ENCODE data around the gene CLEC2A.
"Not testable (repeated sequence)": the region's sequence is repeated elsewhere in the genome, so short reads cannot be mapped to it uniquely, and the experiment has no call there.

Gene CLEC2A

DNA sequence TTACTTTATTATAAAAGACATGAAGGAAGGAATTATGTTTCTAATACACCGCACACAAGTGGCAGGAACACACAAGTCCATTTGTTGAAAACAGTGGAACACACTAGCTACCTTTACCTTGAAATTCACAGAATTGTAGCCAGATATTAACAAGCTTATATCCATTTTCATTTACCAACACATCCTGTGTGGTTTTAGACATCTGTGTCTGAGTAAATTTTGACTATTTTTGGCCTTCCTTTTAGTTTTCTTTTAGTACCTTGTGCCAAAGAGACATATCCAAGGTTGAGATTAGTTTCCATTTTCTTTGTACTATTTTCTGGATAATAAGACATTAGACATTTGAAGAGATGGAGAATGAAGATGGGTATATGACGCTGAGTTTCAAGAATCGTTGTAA lies 50.9 kb downstream of the CLEC2A start, which contains the start of gene KLRF2:
TSS of gene KLRF2 (plus strand) at position 244 of the 400 bp plus-strand sequence. CDS start at position 351, 107 bp downstream.
- no peak for DNase-seq (ENCODE audit: low read depth)

GRCh38 chr12:9880532-9881078 lies 51.6 kb downstream of the CLEC2A start:
- no peak for DNase-seq (ENCODE audit: low read depth)

DNA sequence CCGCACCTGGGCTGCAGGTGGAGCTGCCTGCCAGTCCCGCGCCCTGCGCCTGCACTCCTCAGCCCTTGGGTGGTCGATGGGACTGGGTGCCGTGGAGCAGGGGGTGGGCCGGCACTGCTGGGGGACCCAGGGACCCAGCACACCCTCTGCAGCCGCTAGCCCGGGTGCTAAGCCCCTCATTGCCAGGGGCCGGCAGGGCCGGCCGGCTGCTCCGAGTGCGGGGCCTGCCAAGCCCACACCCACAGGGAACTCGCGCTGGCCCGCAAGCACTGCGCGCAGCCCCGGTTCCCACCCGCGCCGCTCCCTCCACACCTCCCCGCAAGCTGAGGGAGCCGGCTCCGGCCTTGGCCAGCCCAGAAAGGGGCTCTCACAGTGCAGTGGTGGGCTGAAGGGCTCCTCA lies 56.0 kb downstream of the CLEC2A start:
- DNase-seq (ENCODE audit: low read depth), result not testable (repeated sequence)

DNA sequence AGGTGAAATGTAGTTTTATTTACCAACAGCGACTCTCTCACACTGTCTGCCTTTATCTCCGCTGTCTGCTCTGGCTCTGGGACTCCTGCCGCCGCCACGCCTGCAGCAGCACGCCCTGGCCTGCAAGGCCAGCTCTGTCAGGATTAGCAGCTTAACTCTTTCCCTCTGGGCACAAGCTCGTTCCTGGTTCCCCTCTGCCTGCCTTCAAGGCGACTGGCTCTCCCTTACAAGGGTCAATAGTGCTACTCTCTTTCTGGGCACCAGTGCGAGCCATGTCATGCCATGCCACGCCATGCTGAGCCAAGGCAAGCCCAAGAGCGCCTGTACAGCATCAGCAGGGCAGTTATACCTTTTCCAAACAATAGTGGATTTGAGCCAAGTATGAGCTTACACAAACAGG lies 59.4 kb downstream of the CLEC2A start:
- no peak for DNase-seq (ENCODE audit: low read depth)

DNA sequence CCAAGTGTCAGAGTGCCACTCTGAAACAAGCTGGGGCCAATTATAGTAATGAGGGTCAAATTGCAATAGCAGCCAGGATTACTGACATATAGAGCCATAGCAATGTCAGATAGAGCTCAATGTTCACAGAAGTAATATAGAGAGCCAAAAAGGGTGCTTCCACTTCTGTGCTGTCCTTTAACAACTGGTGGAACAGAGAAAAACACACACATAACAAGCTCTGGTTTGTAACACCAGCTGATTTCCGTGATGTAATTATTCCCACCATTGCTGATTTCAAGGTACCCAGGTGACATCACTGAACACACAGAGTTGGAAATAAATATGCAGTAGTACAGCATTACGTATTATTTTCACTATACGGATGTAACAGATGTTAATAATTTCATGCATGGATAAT lies 60.0 kb downstream of the CLEC2A start:
- DNase-seq (ENCODE audit: low read depth), result no peak

DNA sequence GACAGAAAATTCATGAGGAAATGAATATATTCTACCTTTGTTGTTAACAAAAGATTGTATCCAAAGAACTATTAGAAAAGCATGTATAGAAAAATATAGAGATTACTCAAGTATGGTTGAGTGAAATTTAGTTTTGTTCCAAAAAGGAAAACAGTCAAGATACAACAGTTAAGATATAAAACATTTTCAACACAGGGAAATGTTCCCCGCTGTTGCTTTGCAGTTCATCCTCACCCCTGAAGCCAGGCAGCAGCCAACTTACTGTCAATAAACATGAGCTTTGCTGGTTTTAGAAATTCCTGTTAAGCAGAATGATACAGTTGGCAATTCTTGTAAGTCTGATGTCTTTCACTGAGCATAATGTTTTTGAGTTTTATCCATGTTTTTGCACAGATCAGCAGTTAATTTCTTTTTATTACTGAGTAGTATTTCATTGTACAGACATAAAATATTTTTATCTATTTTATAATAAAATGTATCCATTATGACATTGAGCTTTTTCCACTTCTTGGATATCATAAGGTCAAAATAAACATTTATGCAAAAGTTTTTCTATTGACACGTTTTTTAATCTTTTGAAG lies 61.8 kb downstream of the CLEC2A start:
- DNase-seq (ENCODE audit: low read depth), result no peak

DNA sequence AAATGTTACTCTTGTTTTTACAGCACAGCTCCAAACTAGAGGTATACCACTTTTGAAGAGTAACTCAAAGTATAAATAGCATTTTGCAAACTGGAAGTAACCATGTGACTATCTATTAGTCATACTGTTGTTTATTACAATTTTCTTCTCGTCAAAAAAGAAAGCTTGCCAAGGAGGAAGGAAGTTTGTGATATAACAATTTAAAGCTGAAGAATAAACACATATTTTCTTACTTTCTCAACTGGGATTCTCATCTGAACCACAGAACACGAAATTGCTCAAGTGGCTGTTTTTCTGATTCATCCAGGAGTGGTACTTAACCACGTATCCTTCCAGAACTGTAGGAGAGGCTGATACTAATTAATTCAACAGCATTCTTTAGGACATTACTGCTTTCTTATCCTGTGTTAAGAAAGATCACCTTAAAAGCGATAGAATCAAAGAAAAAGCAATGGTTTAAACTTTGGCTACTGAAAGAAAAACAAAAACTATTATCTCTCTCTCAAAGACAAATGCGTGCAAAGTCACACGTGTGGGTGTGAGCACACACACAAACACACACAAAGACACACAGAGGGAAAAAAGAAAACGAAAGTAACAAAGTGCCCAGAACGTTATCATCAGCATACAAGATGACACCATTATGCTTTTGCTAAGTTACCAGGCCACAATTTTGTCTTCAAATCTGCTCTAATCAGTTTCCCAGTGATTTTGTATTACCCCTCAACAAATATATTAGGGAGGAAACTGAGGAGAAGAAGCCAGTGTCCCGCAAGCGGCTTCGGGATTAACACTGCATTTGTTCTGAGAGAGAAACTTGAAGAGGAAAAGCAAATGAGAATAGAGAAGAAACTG lies 62.6 kb downstream of the CLEC2A start, which contains the start of gene CLEC2B:
TSS of gene CLEC2B (minus strand) at position 48 of the 855 bp plus-strand sequence.
- DNase-seq (ENCODE audit: low read depth), result no peak

DNA sequence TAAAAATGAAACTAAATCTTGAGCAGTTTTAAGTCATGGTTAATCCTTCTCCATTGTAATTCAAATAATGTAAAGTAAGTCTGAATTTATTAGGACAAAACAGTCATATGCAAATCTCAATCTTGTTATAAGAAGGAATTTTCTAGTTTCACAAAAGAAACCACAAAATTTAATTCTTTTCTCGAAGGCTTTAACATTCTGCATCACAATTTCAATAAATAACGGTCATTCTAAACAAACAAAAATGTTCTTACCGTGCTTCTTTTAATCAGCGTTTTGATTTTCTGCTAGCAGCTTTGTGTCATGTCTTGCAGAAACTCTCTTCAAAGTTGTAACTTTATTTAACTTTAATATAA lies 63.2 kb downstream of the CLEC2A start:
- no peak for DNase-seq (ENCODE audit: low read depth)

DNA sequence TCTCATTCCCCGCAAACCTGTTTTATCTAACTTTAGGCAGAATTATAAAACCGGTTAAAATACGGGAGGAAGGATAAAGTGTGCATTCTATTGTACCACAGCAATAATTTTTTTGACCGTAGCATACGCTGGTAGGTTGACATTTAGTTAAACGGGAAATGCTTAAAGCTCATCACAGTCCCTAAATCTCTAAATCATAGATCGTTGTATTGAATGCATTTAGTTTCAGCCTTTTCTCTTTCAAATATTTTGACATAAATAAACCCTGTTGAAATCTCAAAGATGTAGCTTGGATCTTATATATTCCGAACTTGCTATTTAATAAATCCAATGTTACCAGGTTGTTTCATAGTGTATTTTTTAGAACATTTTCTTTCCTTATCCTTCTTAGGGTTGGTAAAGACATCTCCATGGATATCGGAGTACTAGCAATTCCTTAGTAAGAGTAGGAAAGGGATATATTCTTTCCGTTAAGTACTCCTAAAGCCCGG lies 63.8 kb downstream of the CLEC2A start:
- no peak for DNase-seq (ENCODE audit: low read depth)

GRCh38 chr12:9867531-9867930 lies 64.6 kb downstream of the CLEC2A start:
- no peak for DNase-seq (ENCODE audit: low read depth)

DNA sequence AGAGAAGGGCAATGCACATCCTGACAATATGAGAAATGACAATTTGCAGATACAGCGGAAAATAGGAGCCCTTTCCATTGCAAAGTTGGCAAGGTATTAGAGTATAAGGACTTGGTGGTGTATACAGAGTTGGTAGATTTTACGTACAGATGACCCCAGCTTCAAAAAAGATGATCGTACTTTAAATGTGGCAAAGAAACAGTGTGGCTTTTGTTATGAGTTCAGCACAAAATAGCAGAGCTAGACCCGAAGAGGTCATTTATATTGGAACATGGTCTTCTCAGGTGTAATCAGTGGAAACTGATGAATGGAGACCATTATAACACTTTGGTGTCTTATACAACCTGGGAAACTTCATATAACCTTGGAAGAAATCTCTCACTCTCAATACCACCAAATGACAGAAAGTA lies 65.3 kb downstream of the CLEC2A start:
- DNase-seq (ENCODE audit: low read depth), result no peak

DNA sequence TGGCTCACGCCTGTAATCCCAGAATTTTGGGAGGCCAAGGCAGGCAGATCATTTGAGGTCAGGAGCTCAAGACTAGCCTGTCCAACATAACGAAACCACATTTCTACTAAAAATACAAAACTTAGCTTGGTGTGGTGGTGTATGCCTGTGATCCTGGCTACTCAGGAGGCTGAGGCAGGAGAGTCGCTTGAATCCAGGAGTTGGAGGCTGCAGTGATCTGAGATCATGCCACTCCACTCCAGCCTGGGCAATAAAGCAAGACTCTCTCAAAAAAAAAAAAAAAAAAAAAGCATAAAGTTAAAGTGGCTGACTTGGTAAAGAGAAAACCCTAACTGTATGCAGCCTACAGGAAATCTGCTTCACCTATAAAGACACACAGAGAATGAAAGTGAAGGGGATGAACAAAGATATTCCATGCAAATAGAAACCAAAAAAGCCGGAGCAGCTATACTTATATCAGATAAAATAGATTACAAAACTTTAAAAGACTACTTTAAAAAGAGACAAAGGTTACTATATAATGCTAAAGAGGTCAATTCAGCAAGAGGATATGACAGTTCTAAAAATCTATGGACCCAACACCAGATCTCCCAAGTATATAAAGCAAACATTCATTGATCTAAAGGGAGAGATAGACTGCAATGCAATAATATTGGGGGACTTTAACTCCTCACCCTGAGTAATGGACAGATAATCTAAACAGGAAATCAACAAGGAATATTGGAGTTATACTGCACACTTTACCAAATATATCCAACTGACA lies 67.1 kb downstream of the CLEC2A start:
- no peak for DNase-seq (ENCODE audit: low read depth)

All from stimulated activated CD8-positive, alpha-beta memory T cell treated with anti-CD3 and anti-CD28 coated beads, Interleukin-15, amount 100 ng/mL, for 24 hours (primary cell).